Breast epithelium (tissue), 4 donors: ENCODE measurements around the gene MAGEF1. TPM values are rescaled to one million over a fixed set of nuclear protein-coding genes. Genes with fewer than 3 reads are reported as not detected.

Experiments used
- DNase-seq, 2 donors: peaks; one replicate each; pipeline ENCODE4 v3.0.0-alpha.2; 2019; ENCODE audit warnings: low spot score in 2 of 2
- H3K27ac ChIP-seq, 2 donors: fragments of 200-600 bp; sonication (generic) in 1 of 2; one replicate each; pipeline ENCODE4 v1.5.1; 2016 to 2019; ENCODE audit warnings: mild to moderate bottlenecking in 1 of 2
- H3K27me3 ChIP-seq, 2 donors: fragments of 200-600 bp; sonication (generic) in 1 of 2; one replicate each; pipeline versions ENCODE4 v1.5.1 to v1.6.0; 2017 to 2019; ENCODE audit warnings: control low read depth in 1 of 2, mild to moderate bottlenecking in 1 of 2
- H3K36me3 ChIP-seq: fragments of 200-600 bp; one replicate; pipeline ENCODE4 v1.5.1; 2019
- H3K4me1 ChIP-seq, 2 donors: fragments of 200-600 bp; sonication (generic); one replicate each; pipeline ENCODE4 v1.5.1; 2016 to 2019; ENCODE audit warnings: control low read depth in 1 of 2
- H3K4me3 ChIP-seq, 3 donors: fragments of 200-600 bp; sonication (generic); 1 replicate in 2 of 3; 2 replicates in 1 of 3; pipeline ENCODE4 v1.5.1; 2016 to 2019; ENCODE audit warnings: mild to moderate bottlenecking in 3 of 3, moderate library complexity in 2 of 3
- H3K9me3 ChIP-seq, 2 donors: fragments of 200-600 bp; sonication (generic) in 1 of 2; one replicate each; pipeline ENCODE4 v1.5.1; 2016 to 2019; ENCODE audit warnings: control low read depth in 1 of 2
- POLR2A ChIP-seq: fragments of 450-650 bp; IDR thresholded peaks from one replicate; pipeline ENCODE4 v1.6.1; 2016; ENCODE audit warnings: antibody characterized with exemption, mild to moderate bottlenecking, moderate library complexity
- POLR2AphosphoS5 ChIP-seq, 3 donors: sonication (generic); formaldehyde crosslinking; IDR thresholded peaks; one replicate each; pipeline ENCODE4 v1.6.1; 2017; ENCODE audit warnings: antibody characterized with exemption in 3 of 3
- intact Hi-C: fragments of 100-400 bp; cut with DNase I; formaldehyde crosslinking; loops from one replicate; pipeline ENCODE4 v1.15.1; 2023; ENCODE audit warnings: low total_unique reads
- total RNA-seq, 3 donors: library from RNA; depleted of rRNA; stranded (reverse); fragments of >200 nt; gene quantifications; one replicate each; pipeline ENCODE4 v1.1.0, GENCODE V29; 2016
- TF ChIP-seq, protein P1 (sequence below), 3 donors: fragments of 450-650 bp; IDR thresholded peaks; one replicate each; pipeline ENCODE4 v1.5.1; 2016 to 2017; ENCODE audit warnings: antibody characterized with exemption in 3 of 3, mild to moderate bottlenecking in 3 of 3, moderate library complexity in 3 of 3

The MAGEF1 gene
- total RNA-seq, 3 donors from 2014 or later: 16.5 to 40.4 (median 38.3) TPM

DNA sequence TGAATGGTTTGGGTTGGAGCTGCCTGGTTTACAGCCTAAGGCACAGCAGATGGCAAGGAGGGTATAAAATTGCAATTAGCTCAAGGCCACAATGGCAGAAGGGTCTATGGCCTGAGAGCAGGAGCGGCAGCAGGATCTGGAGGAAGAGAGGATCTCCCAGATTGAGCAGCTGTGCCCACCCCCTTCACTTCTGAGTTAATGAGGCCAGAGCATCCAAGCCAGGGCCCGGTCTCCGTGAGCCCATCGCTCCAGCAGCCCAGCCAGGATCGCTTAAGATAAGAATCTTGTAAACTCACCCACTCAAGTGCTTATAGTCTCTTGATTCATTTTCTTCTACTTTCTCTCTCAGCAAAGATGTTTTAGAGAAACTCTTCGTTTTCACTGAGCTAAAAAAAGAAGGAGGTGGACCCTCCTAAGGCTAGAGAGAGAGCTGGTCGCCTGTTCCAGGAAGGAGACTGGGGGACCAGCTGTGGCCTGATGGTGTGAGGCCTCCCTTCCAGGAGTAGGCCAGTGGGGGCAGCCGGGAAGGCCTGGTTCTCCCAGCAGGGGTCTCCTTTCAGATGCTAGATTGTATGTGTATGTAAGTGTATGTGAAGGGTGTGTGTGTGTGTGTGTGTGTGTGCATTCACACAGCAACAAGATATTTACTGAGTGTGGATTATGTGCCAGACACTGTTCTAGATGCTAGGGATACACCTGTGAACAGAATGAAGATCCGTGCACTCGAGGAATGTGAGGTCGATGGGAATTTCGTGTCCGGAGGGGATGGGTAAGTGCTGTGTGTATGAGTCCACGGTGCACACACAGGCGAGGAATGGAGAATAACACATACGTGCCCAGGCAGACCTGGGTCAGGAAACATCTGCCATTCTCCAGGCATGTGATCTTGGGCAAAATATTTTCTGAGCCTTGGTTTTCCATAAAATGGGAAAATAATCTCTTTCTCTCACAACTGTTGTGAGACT is 18.6 kb downstream of the MAGEF1 start:
- Histone ChIP-seq H3K9me3 (no peaks in the 10 kb centered on the region), H3K4me1 (peaks cover 0 to 20% of the 10 kb centered on the region in 2 donors), H3K27me3 (no peaks in the 10 kb centered on the region), H3K27ac (peak overlapping the region; percentile 52 to 75), H3K36me3 (no peaks in the 10 kb centered on the region), H3K4me3 (no peak overlapping the region)
- intact Hi-C loops: no loop called here
- TF ChIP-seq, protein P1, sequence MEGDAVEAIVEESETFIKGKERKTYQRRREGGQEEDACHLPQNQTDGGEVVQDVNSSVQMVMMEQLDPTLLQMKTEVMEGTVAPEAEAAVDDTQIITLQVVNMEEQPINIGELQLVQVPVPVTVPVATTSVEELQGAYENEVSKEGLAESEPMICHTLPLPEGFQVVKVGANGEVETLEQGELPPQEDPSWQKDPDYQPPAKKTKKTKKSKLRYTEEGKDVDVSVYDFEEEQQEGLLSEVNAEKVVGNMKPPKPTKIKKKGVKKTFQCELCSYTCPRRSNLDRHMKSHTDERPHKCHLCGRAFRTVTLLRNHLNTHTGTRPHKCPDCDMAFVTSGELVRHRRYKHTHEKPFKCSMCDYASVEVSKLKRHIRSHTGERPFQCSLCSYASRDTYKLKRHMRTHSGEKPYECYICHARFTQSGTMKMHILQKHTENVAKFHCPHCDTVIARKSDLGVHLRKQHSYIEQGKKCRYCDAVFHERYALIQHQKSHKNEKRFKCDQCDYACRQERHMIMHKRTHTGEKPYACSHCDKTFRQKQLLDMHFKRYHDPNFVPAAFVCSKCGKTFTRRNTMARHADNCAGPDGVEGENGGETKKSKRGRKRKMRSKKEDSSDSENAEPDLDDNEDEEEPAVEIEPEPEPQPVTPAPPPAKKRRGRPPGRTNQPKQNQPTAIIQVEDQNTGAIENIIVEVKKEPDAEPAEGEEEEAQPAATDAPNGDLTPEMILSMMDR (IDR thresholded peaks at IDR 0.05): no peak
- no peak for TF ChIP-seq POLR2AphosphoS5 (IDR thresholded peaks at IDR 0.05)
- TF ChIP-seq POLR2A: no peak
- DNase-seq: no peak

DNA sequence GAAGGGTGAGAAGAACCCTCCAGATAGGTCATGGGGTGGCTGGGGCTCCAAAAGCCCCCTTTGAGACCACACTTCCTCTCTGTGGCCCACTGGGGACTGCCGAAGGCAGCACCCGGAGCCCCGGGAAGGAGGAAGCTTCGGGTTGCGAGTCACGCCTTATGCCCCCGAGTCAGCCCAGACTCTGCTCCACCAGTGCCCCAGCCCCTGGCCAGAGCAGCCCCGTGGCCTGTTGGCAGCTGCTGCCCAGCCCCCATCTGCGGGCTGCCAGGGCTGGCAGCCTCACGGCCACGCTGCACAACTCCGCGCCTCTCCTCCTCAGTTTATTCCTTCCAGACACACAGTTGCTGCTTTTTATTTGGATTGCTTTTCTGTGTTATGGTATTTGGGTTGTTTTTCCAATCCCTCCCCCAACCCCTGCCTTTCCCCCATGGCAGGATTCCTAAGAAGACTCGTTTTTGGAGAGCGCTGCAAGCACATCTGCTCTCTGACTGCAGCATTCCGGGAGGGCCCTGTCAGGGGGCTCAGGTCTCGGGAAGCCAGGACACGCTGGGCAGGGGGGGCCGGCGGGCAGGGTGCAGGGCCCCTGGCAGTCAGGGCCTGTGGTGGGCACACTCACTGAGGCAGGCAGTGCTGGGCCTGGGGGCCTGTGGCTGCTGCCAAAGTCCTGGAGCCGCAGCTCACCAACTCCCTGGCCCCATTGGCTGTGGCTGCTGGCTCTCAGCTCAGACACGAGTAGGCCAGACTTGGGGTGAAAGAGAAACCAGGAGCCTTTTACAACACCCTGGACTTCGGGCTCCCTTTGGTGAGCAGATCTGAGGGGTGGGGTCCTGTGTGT is 20.2 kb downstream of the MAGEF1 start:
- H3K27ac ChIP-seq: peak overlapping the region; percentile 66 to 75

DNA sequence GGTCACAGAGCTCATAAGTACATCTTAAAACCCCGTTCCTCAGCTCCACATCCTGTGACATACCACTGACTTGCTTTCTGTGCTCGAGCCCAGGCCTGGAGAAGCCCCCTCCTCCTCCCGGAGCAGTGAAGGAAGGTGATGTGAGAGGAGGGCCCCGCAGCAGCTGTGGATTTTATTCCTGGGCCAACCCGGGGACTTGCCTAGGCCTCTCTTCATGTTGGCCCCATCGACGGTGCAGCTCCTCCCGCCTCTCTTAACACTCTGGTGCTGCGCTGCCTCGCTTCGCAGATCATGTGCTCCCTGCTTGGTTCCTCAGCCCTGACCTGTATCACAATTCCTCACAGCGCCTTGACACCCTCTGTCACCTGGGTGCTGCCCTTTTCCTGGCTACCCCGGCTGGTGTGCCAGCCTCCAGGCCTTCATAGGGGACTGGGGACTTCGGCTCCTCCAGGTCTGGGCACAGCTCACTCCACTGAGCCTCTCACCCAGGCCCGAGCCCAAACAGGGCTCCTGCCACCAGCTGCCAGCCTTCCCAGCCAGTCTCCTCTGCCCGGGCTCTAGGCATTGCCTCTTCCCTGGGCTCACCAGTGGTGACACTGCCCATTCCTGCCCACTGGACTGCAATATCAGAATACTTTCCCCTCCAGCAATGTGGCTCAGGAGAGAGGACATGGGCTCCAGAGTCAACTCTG is 21.5 kb downstream of the MAGEF1 start:
- Histone ChIP-seq H3K36me3 (no peaks in the 10 kb centered on the region), H3K9me3 (no peaks in the 10 kb centered on the region), H3K4me1 (peaks cover 0 to 11% of the 10 kb centered on the region in 2 donors), H3K27me3 (no peaks in the 10 kb centered on the region), H3K27ac (peak overlapping the region; percentile 35 to 66), H3K4me3 (no peak overlapping the region)
- DNase-seq: no peak
- TF ChIP-seq, protein P1 (IDR thresholded peaks at IDR 0.05): no peak
- TF ChIP-seq POLR2AphosphoS5 (IDR thresholded peaks at IDR 0.05): no peak
- TF ChIP-seq POLR2A: no peak
- intact Hi-C loops: no loop called here

More for the DNA sequence above, 20.2 kb downstream of the MAGEF1 start:
- DNase-seq: no peak
- TF ChIP-seq POLR2AphosphoS5 (IDR thresholded peaks at IDR 0.05) (no peak), POLR2A (no peak)
- TF ChIP-seq, protein P1 (IDR thresholded peaks at IDR 0.05): no peak
- Histone ChIP-seq H3K4me1 (peaks cover 0 to 16% of the 10 kb centered on the region in 2 donors), H3K4me3 (peak overlapping the region in 1 of 3 donors; percentile 44), H3K36me3 (no peaks in the 10 kb centered on the region), H3K9me3 (no peaks in the 10 kb centered on the region), H3K27me3 (no peaks in the 10 kb centered on the region)
- intact Hi-C loops: no loop called here

DNA sequence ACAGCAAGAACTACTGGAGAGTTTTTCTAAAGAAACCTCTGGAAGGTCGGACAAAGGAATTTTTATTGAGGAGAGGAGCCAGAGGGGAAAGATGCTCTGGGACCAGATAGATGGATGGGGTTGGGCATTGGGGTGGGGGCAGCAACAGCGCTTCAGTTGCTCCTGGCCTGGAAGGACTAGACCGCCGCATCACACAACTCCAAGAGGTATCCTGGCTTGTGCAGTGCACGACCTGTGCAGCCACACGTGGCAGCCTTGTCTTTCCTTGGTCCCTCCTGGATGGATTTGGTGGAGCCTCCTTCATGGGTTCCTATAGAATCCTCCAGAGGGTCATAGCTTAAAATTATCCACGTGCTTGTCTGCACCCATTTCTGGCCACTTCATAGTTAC is 23.0 kb downstream of the MAGEF1 start:
- peak overlapping the region; percentile 62 to 67 for H3K27ac ChIP-seq
- H3K4me3 ChIP-seq: no peak overlapping the region
- TF ChIP-seq, protein P1 (IDR thresholded peaks at IDR 0.05): no peak
- TF ChIP-seq POLR2A: no peak
- no peak for TF ChIP-seq POLR2AphosphoS5 (IDR thresholded peaks at IDR 0.05)
- no peaks in the 10 kb centered on the region for H3K9me3 ChIP-seq
- H3K4me1 ChIP-seq: peaks cover 0 to 11% of the 10 kb centered on the region in 2 donors
- no peaks in the 10 kb centered on the region for H3K36me3 ChIP-seq
- H3K27me3 ChIP-seq: no peaks in the 10 kb centered on the region
- no peak for DNase-seq
- intact Hi-C loops: no loop called here
